ENCODE measurements around the gene PSMB3.

DNA sequence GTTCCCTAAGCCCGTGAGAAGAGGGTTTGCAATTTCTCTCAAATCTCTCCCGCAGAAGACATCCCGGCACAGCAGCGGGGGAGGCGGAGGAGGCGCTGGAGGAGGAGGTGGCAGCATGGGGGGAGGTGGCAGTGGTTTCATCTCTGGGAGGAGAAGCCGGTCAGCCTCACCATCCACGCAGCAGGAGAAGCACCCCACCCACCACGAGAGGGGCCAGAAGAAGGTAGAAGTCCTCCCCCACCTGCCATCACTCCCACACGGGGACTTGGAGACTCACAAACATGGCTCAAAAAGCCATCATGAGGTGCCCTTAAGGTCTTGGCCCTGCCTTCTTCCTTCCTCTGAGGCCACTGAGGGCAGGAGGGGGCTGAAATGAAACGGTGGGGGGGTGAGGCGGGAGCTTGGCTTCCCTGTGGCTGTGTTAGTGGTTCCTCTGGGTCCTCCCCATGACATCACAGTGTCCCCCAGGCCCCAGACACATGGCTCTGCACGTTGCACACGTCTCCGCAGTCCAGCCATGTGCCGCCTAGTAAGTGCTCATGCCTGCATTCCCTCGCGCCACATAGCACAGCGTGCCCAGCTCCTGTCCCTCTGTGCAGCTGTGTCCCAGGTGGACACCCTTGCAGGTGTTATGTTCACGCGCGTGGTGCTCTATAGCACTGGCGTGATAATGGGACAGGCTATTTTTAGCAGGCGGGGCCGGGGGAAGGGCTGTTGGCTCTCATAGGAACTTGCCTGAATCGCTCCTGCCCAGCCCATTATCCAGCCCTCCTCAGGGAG, 40.6 kb upstream of the PSMB3 start:
- TF ChIP-seq POLR2A (IDR thresholded peaks at IDR 0.05) (no peak), POLR2AphosphoS5 (IDR thresholded peaks at IDR 0.05) (no peak)
- TF ChIP-seq, protein P1, sequence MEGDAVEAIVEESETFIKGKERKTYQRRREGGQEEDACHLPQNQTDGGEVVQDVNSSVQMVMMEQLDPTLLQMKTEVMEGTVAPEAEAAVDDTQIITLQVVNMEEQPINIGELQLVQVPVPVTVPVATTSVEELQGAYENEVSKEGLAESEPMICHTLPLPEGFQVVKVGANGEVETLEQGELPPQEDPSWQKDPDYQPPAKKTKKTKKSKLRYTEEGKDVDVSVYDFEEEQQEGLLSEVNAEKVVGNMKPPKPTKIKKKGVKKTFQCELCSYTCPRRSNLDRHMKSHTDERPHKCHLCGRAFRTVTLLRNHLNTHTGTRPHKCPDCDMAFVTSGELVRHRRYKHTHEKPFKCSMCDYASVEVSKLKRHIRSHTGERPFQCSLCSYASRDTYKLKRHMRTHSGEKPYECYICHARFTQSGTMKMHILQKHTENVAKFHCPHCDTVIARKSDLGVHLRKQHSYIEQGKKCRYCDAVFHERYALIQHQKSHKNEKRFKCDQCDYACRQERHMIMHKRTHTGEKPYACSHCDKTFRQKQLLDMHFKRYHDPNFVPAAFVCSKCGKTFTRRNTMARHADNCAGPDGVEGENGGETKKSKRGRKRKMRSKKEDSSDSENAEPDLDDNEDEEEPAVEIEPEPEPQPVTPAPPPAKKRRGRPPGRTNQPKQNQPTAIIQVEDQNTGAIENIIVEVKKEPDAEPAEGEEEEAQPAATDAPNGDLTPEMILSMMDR (IDR thresholded peaks at IDR 0.05), result no peak
